ENCODE data around the gene ADIPOR2. TPM values are rescaled to one million over a fixed set of nuclear protein-coding genes. Genes with fewer than 3 reads are reported as not detected.

ADIPOR2 gene
- total RNA-seq, 2 experiments from 2014 or later: 64.4 to 68.3 TPM

- CTCF ChIA-PET: interaction anchor here (1.4 to 15.8 kb wide), 5 partner anchors 8 to 288 kb away, joined by 3 to 491 read pairs (median 47); no protein-coding TSS in a partner anchor
- H3K4me1 Mint-ChIP-seq (ENCODE audit: low read depth): peaks cover 8% of the 10 kb centered on the region
- ATAC-seq (no peak), DNase-seq (no peak)
- no peak overlapping the region for H3K4me3 Mint-ChIP-seq
- H3K9me3 Mint-ChIP-seq (ENCODE audit: insufficient read depth): no peaks in the 10 kb centered on the region
- H3K27ac Mint-ChIP-seq: no peak overlapping the region
- POLR2A ChIA-PET: interaction anchor here (2.0 kb wide), 1 partner anchor 139 kb away, joined by 9 read pairs; no protein-coding TSS in a partner anchor
- H3K27me3 Mint-ChIP-seq (ENCODE audit: low read depth): peaks cover 36% of the 10 kb centered on the region
- H3K36me3 Mint-ChIP-seq (ENCODE audit: low read depth): no peaks in the 10 kb centered on the region
Observed at GRCh38 chr12:1651946-1652345, 38.9 kb upstream of the ADIPOR2 start.

- peaks cover 15% of the 10 kb centered on the region for H3K27me3 Mint-ChIP-seq (ENCODE audit: low read depth)
- ChIA-PET CTCF (interaction anchor here (1.2 to 15.8 kb wide), 7 partner anchors 11 to 284 kb away, joined by 3 to 491 read pairs (median 6); partner anchors contain the start of gene WNT5B), POLR2A (interaction anchor here (0.6 to 1.2 kb wide), 2 partner anchors 53 to 149 kb away, joined by 3 to 4 read pairs; no protein-coding TSS in a partner anchor)
- H3K4me1 Mint-ChIP-seq (ENCODE audit: low read depth): peaks cover 4% of the 10 kb centered on the region
- H3K27ac Mint-ChIP-seq: no peak overlapping the region
- ATAC-seq (no peak), DNase-seq (no peak)
- no peaks in the 10 kb centered on the region for H3K36me3 Mint-ChIP-seq (ENCODE audit: low read depth)
- H3K9me3 Mint-ChIP-seq (ENCODE audit: insufficient read depth): no peaks in the 10 kb centered on the region
- H3K4me3 Mint-ChIP-seq: no peak overlapping the region
Observed at GRCh38 chr12:1655225-1655788, 35.6 kb upstream of the ADIPOR2 start.

- ChIA-PET POLR2A (no interaction called here), CTCF (interaction anchor here (0.8 to 15.8 kb wide), 3 partner anchors 22 to 283 kb away, joined by 3 to 491 read pairs (median 47); no protein-coding TSS in a partner anchor)
- H3K9me3 Mint-ChIP-seq (ENCODE audit: insufficient read depth): no peaks in the 10 kb centered on the region
- no peak for ATAC-seq
- no peaks in the 10 kb centered on the region for H3K36me3 Mint-ChIP-seq (ENCODE audit: low read depth)
- H3K27me3 Mint-ChIP-seq (ENCODE audit: low read depth): peaks cover 4% of the 10 kb centered on the region
- no peak overlapping the region for H3K4me3 Mint-ChIP-seq
- H3K4me1 Mint-ChIP-seq (ENCODE audit: low read depth): peaks cover 12% of the 10 kb centered on the region
- no peak for DNase-seq
- H3K27ac Mint-ChIP-seq: no peak overlapping the region
Observed at GRCh38 chr12:1656902-1657301, 34.0 kb upstream of the ADIPOR2 start.

GRCh38 chr12:1657688-1658087, 33.2 kb upstream of the ADIPOR2 start:
- Mint-ChIP-seq H3K27ac (no peak overlapping the region), H3K4me3 (no peak overlapping the region), H3K27me3 (ENCODE audit: low read depth) (peaks cover 3% of the 10 kb centered on the region), H3K36me3 (ENCODE audit: low read depth) (no peaks in the 10 kb centered on the region), H3K9me3 (ENCODE audit: insufficient read depth) (no peaks in the 10 kb centered on the region), H3K4me1 (ENCODE audit: low read depth) (peaks cover 12% of the 10 kb centered on the region)
- ChIA-PET CTCF (interaction anchor here (0.8 to 15.8 kb wide), 3 partner anchors 23 to 282 kb away, joined by 3 to 491 read pairs (median 47); no protein-coding TSS in a partner anchor), POLR2A (no interaction called here)
- ATAC-seq (no peak), DNase-seq (no peak)

- ATAC-seq (no peak), DNase-seq (peak; percentile 51)
- peak overlapping the region; percentile 9 for H3K4me3 Mint-ChIP-seq
- peaks cover 35% of the 10 kb centered on the region for H3K4me1 Mint-ChIP-seq (ENCODE audit: low read depth)
- H3K27ac Mint-ChIP-seq: peak overlapping the region; percentile 11
- ChIA-PET POLR2A (interaction anchor here (0.8 to 2.3 kb wide), 2 partner anchors 30 to 131 kb away, joined by 3 to 9 read pairs; partner anchors contain the start of gene ADIPOR2), CTCF (interaction anchor here (1.4 to 2.9 kb wide), 5 partner anchors 26 to 543 kb away, joined by 3 to 26 read pairs (median 7); no protein-coding TSS in a partner anchor)
- no peaks in the 10 kb centered on the region for H3K9me3 Mint-ChIP-seq (ENCODE audit: insufficient read depth)
- no peaks in the 10 kb centered on the region for H3K27me3 Mint-ChIP-seq (ENCODE audit: low read depth)
- H3K36me3 Mint-ChIP-seq (ENCODE audit: low read depth): peaks cover 8% of the 10 kb centered on the region
Observed at GRCh38 chr12:1660304-1661187, 30.3 kb upstream of the ADIPOR2 start.

GRCh38 chr12:1661553-1662335, 29.1 kb upstream of the ADIPOR2 start:
- Mint-ChIP-seq H3K4me1 (ENCODE audit: low read depth) (peaks cover 44% of the 10 kb centered on the region), H3K27ac (peak overlapping the region; percentile 88), H3K9me3 (ENCODE audit: insufficient read depth) (no peaks in the 10 kb centered on the region), H3K27me3 (ENCODE audit: low read depth) (no peaks in the 10 kb centered on the region), H3K36me3 (ENCODE audit: low read depth) (peaks cover 9% of the 10 kb centered on the region), H3K4me3 (peak overlapping the region; percentile 63)
- ATAC-seq (peak; percentile 92), DNase-seq (peak; percentile 92)
- ChIA-PET CTCF (interaction anchor here (0.7 to 2.9 kb wide), 5 partner anchors 8 to 278 kb away, joined by 3 to 13 read pairs (median 7); no protein-coding TSS in a partner anchor), POLR2A (interaction anchor here (0.7 to 0.9 kb wide), 4 partner anchors 28 to 130 kb away, joined by 3 to 7 read pairs (median 4); partner anchors contain the start of gene ADIPOR2)

GRCh38 chr12:1662761-1663439, 28.0 kb upstream of the ADIPOR2 start:
- Mint-ChIP-seq H3K36me3 (ENCODE audit: low read depth) (peaks cover 14% of the 10 kb centered on the region), H3K9me3 (ENCODE audit: insufficient read depth) (no peaks in the 10 kb centered on the region), H3K4me1 (ENCODE audit: low read depth) (peaks cover 55% of the 10 kb centered on the region), H3K27ac (peak overlapping the region; percentile 81), H3K27me3 (ENCODE audit: low read depth) (no peaks in the 10 kb centered on the region), H3K4me3 (peak overlapping the region; percentile 70)
- CTCF ChIA-PET: interaction anchor here (1.6 kb wide), 1 partner anchor 10 kb away, joined by 4 read pairs; no protein-coding TSS in a partner anchor
- DNase-seq: no peak
- POLR2A ChIA-PET: interaction anchor here (0.6 kb wide), 1 partner anchor 1891 kb away, joined by 3 read pairs; no protein-coding TSS in a partner anchor
- no peak for ATAC-seq

GRCh38 chr12:1663440-1664132, 27.3 kb upstream of the ADIPOR2 start:
- Mint-ChIP-seq H3K36me3 (ENCODE audit: low read depth) (peaks cover 14% of the 10 kb centered on the region), H3K27me3 (ENCODE audit: low read depth) (no peaks in the 10 kb centered on the region), H3K4me1 (ENCODE audit: low read depth) (peaks cover 60% of the 10 kb centered on the region), H3K9me3 (ENCODE audit: insufficient read depth) (no peaks in the 10 kb centered on the region), H3K27ac (peak overlapping the region; percentile 54), H3K4me3 (peak overlapping the region; percentile 70)
- no peak for DNase-seq
- POLR2A ChIA-PET: interaction anchor here (1.5 kb wide), 1 partner anchor 26 kb away, joined by 4 read pairs; no protein-coding TSS in a partner anchor
- CTCF ChIA-PET: no interaction called here
- ATAC-seq: no peak

- POLR2A ChIA-PET: interaction anchor here (0.6 kb wide), 1 partner anchor 1123 kb away, joined by 3 read pairs; no protein-coding TSS in a partner anchor
- H3K4me3 Mint-ChIP-seq: no peak overlapping the region
- no peak for DNase-seq
Observed at GRCh38 chr12:1665366-1665765, 25.5 kb upstream of the ADIPOR2 start.

GRCh38 chr12:1666215-1666614, 24.7 kb upstream of the ADIPOR2 start:
- H3K4me3 Mint-ChIP-seq: peak overlapping the region; percentile 42
- DNase-seq (no peak), ATAC-seq (no peak)
- peaks cover 70% of the 10 kb centered on the region for H3K4me1 Mint-ChIP-seq (ENCODE audit: low read depth)
- no peaks in the 10 kb centered on the region for H3K27me3 Mint-ChIP-seq (ENCODE audit: low read depth)
- H3K36me3 Mint-ChIP-seq (ENCODE audit: low read depth): peaks cover 14% of the 10 kb centered on the region
- H3K27ac Mint-ChIP-seq: peak overlapping the region; percentile 27
- peaks cover under 1% of the 10 kb centered on the region for H3K9me3 Mint-ChIP-seq (ENCODE audit: insufficient read depth)
- POLR2A ChIA-PET: interaction anchor here (1.0 kb wide), 1 partner anchor 25 kb away, joined by 5 read pairs; the partner anchor contains the start of gene ADIPOR2
- CTCF ChIA-PET: interaction anchor here (0.8 to 1.5 kb wide), 8 partner anchors 12 to 274 kb away, joined by 3 to 8 read pairs (median 4); no protein-coding TSS in a partner anchor

More at GRCh38 chr12:1665366-1665765, 25.5 kb upstream of the ADIPOR2 start:
- Mint-ChIP-seq H3K36me3 (ENCODE audit: low read depth) (peaks cover 14% of the 10 kb centered on the region), H3K4me1 (ENCODE audit: low read depth) (peaks cover 66% of the 10 kb centered on the region), H3K9me3 (ENCODE audit: insufficient read depth) (no peaks in the 10 kb centered on the region), H3K27ac (no peak overlapping the region), H3K27me3 (ENCODE audit: low read depth) (no peaks in the 10 kb centered on the region)
- no peak for ATAC-seq
- CTCF ChIA-PET: interaction anchor here (1.1 to 1.4 kb wide), 3 partner anchors 12 to 275 kb away, joined by 3 to 5 read pairs (median 4); no protein-coding TSS in a partner anchor

Data from activated CD8-positive, alpha-beta T cell treated with anti-CD3 and anti-CD28 coated beads, Interleukin-2, amount 10 ng/mL, durations not matched to agents 7 days and 5 days (primary cell).